Measurements from ENCODE around the gene CD22.

CD22 gene

DNA sequence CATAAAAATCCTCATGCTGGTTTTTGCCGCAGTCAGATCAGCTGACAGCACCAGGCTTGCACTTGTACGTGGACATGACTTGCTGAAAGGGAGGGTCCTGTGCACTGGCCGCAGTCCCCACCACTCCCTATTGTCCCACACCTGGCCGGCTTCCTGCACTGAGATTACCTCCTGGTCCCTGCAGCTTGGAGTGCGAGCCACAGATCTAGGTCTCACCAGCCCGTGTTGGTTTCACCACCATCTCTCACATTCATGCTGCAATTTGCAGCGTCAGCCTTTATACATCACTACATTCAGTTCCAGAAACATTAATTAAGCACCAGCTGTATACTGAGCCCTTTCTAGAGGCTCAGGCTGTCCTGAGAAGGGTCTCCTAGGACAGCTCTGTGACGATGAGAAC, 15.0 kb upstream of the CD22 start:
- no peak for FAIRE-seq

DNA sequence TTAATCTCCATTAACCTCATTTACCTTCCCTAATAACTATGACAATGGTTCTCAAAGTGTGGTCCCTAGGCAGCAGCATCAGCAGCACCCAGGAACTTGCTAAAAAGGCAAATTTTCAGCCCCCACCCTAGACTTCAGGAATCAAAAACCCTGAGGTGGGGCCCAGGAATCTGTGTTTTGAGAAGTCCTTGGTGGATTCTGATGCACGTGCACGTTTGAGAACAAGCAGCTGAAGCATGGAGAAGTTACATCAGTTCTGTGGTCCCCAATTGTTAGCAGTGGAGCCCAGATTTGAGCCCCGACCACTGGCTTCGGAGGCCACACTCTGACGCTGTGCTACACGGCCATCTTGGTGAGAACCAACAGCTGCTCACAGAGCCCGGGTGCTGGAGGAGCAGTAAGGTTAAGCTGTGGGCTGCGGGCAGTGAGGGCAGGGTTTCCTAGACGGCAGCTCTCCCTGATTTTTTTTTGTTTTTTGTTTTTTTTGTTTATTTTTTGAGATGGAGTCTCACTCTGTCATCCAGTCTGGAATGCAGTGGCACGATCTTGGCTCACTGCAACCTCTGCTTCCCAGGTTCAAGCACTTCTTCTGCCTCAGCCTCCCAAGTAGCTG, 14.0 kb upstream of the CD22 start:
- no peak for FAIRE-seq
- TF ChIP-seq POLR2A (IDR thresholded peaks at IDR 0.05; ENCODE audit: low read depth, low read length): no peak
- no peak for DNase-seq (ENCODE audit: insufficient read length, low spot score)

More for the DNA sequence above, 15.0 kb upstream of the CD22 start:
- TF ChIP-seq POLR2A (IDR thresholded peaks at IDR 0.05; ENCODE audit: low read depth, low read length): no peak
- DNase-seq (ENCODE audit: insufficient read length, low spot score): no peak

GRCh38 chr19:35315883-35316282, 13.1 kb upstream of the CD22 start:
- FAIRE-seq: no peak
- no peak for DNase-seq (ENCODE audit: insufficient read length, low spot score)
- TF ChIP-seq POLR2A (IDR thresholded peaks at IDR 0.05; ENCODE audit: low read depth, low read length): no peak

DNA sequence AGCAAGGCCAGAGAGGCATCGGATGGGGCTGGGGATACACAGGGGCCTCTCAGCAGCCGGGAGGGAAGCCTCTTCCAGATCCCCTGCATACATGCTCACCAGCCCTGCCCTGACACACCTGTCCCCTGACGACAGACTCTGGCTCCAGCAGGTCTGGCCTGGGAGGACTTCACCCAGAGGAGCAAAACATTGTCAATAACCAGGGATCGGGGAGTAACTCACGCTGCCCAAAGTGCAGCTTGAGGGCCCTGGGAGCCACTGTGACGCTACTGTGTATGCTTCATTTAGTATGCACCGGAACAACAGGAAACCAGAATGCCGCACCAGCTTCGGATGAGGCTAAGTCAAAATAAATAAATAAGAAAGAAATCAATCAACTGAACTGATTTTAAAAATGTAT, 12.4 kb upstream of the CD22 start:
- FAIRE-seq (no peak), DNase-seq (ENCODE audit: insufficient read length, low spot score) (no peak)
- TF ChIP-seq POLR2A (IDR thresholded peaks at IDR 0.05; ENCODE audit: low read depth, low read length): no peak

GRCh38 chr19:35317464-35318043, 11.4 kb upstream of the CD22 start:
- DNase-seq (ENCODE audit: insufficient read length, low spot score) (no peak), FAIRE-seq (no peak)
- TF ChIP-seq POLR2A (IDR thresholded peaks at IDR 0.05; ENCODE audit: low read depth, low read length): no peak

DNA sequence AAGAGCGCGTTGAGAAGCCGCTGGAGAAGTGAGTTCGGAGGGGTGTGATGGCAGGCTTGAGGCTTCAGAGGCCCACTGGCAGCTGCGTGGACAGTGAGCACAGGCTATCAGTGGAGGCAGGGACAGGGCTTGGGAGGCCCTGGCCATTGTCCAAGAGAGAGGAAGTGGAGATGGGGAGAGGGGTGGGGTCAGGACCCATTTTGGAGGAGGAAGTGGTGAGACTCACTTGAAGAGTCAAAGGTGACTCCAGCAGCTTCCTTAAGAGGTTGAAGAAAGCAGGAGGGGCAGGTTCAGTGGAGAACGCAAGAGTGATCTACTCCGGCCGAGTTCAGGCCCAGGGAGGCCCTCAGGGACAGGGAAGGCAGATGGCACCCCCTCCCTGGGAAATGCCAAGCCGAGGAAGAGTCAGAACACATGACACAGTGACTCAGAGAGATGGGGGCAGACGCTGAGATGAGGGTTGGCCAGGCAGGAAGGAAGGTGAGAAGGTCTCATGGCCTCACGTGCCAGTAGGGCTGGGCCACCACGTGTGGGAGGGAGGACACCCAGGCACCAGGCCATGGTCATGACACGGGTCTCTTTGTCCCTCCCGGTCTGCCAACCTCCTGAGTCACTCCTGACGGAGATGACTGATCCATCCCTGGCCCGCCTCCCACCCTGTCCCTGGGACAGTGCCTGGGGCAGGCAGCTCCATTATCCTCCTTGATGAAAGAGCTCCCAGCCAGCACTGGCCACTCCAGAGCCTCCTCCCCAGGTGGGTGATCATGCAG, 10.1 kb upstream of the CD22 start:
- FAIRE-seq (peak; percentile 93), DNase-seq (ENCODE audit: insufficient read length, low spot score) (peak; percentile 97)
- TF ChIP-seq POLR2A (IDR thresholded peaks at IDR 0.05; ENCODE audit: low read depth, low read length): no peak

DNA sequence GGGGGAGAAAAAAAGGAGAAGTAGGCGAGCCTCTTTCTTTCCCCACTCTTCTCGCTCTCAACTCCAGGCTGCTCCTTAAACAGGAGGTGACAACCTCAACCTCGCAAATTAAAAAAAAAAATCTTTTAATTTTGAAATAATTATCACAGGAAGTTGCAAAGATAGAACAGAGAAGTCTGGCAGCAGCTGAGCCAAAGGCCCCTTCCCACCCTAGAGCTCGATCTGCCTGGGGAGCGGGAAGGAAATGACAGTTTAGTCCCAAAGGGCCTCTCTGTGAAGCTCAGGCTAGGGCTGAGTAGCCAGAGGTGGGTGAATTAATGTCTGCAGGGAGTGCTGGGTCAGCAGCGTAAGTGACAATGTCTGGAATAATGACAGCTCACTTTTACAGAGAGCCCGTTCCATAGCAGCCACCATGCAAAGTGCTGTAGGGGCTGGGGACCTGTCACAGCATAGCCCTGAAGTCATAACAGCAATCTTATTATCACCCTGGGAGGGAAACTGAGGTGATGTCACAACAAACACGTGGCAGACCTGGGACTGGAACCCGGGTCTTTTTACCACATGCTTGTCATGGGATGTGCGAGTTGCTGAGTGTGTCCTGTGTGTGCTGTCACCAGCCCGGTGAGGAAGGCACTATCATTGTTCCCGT, 8.8 kb upstream of the CD22 start:
- FAIRE-seq (no peak), DNase-seq (ENCODE audit: insufficient read length, low spot score) (no peak)
- TF ChIP-seq POLR2A (IDR thresholded peaks at IDR 0.05; ENCODE audit: low read depth, low read length): no peak

- no peak for TF ChIP-seq POLR2A (IDR thresholded peaks at IDR 0.05; ENCODE audit: low read depth, low read length)
- DNase-seq (ENCODE audit: insufficient read length, low spot score) (no peak), FAIRE-seq (no peak)
Measured at GRCh38 chr19:35321291-35321690, 7.7 kb upstream of the CD22 start.

DNA sequence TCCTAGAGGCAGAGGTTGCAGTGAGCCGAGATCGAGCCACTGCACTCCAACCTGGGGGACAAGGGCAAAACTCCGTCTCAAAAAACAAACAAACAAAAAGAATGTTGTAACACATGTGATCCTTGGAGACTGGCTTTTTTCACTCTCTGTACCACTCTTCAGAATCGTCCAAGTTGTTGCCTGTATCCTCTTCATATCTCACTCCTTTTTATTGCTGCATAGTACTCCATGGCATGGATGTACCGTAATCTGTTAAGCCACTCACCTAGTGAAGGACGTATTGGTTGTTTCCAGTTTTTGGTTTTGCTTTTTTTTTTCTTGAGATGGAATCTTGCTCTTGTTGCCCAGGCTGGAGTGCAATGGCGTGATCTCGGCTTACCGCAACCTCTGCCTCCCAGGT, 7.0 kb upstream of the CD22 start:
- no peak for TF ChIP-seq POLR2A (IDR thresholded peaks at IDR 0.05; ENCODE audit: low read depth, low read length)
- DNase-seq (ENCODE audit: insufficient read length, low spot score): no peak
- no peak for FAIRE-seq

- no peak for DNase-seq (ENCODE audit: insufficient read length, low spot score)
- no peak for TF ChIP-seq POLR2A (IDR thresholded peaks at IDR 0.05; ENCODE audit: low read depth, low read length)
- FAIRE-seq: peak; percentile 20
Measured at GRCh38 chr19:35327642-35328041, 1.3 kb upstream of the CD22 start.

DNA sequence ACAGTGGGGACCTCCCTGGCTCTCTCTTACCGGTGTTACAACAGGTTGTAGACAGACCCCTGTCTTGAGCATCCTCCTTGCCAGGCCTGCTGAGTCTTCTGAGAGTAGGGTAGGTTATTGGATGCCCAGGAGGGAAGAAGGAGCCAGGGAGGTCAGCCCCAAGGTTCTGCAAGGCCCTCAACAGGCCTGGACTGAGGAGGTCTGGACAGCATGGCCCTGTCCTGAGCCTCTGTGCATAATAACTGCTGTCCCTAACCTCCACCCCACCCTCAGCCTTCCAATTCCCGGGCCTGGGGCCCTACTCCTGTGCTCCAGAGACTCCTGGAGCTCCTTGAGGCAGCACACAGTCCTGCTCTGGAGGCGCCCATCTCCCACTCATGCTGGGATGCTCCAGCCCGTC, 336 bp downstream of the CD22 start:
- no peak for DNase-seq (ENCODE audit: insufficient read length, low spot score)

DNA sequence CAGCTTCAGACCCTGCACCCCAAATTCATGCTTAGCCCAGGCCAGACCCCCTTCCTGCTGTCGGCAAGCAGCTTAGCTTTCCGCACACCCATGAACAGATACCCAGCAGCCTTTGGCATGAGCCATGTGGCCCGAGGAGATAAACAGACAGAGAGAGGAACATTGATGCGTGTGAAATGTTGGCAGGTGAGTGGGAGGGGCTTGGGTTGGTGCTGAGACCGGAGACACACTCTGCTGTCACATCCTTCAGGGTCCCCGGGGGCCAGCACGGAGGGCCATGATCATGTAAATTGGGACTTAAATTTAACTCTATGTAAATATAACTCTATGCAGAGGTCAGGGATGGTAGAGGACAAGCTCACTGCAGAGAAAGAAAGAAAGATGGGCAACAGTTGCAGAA, 1.5 kb downstream of the CD22 start:
- FAIRE-seq (no peak), DNase-seq (ENCODE audit: insufficient read length, low spot score) (no peak)
- TF ChIP-seq POLR2A (IDR thresholded peaks at IDR 0.05; ENCODE audit: low read depth, low read length): no peak

More for the DNA sequence above, 336 bp downstream of the CD22 start:
- TF ChIP-seq POLR2A (IDR thresholded peaks at IDR 0.05; ENCODE audit: low read depth, low read length): no peak
- no peak for FAIRE-seq

DNA sequence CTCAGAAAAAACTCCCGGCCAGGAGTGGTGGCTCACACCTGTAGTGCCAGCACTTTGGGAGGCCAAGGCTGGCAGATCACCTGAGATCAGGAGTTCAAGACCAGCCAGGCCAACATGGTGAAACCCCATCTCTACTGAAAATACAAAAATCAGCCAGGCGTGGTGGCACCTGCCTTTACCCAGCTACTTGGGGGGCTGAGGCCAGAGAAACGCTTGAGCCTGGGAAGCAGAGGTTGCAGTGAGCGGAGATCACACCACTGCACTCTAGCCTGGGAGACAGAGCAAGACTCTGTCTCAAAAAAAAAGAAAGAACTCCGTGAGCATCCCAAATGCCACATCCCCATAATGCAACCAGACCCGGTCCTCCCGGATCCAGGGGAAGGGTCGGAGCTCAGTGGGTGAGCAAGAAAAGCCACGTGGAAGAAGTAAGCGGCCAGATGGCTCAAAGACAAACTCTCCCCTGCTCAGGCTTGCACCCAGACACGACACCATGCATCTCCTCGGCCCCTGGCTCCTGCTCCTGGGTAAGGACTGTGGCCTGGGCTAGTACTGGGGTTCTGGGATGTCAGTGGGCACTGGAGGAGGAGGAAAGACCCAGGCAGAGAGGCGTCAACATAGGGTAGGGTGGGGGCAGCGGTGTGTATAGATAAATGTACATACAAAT, 2.7 kb downstream of the CD22 start:
- no peak for TF ChIP-seq POLR2A (IDR thresholded peaks at IDR 0.05; ENCODE audit: low read depth, low read length)
- DNase-seq (ENCODE audit: insufficient read length, low spot score): no peak
- no peak for FAIRE-seq

GRCh38 chr19:35332817-35333216, 3.8 kb downstream of the CD22 start:
- DNase-seq (ENCODE audit: insufficient read length, low spot score): no peak
- FAIRE-seq: no peak
- TF ChIP-seq POLR2A (IDR thresholded peaks at IDR 0.05; ENCODE audit: low read depth, low read length): no peak

Data from H54 (cell line).